GM18507 (cell line): ENCODE measurements around the gene RSPH1.

Experiments used
- DNase-seq: peaks from one replicate; pipeline ENCODE4 v3.0.0; 2011; ENCODE audit warnings: low read depth; ENCODE audit not compliant: insufficient read length; ENCODE audit errors: extremely low spot score
- FAIRE-seq: peaks from 2 replicates; lab custom pipeline; 2011; peaks lifted over from hg19 to GRCh38; lab: Jason Lieb, UNC

Gene RSPH1

DNA sequence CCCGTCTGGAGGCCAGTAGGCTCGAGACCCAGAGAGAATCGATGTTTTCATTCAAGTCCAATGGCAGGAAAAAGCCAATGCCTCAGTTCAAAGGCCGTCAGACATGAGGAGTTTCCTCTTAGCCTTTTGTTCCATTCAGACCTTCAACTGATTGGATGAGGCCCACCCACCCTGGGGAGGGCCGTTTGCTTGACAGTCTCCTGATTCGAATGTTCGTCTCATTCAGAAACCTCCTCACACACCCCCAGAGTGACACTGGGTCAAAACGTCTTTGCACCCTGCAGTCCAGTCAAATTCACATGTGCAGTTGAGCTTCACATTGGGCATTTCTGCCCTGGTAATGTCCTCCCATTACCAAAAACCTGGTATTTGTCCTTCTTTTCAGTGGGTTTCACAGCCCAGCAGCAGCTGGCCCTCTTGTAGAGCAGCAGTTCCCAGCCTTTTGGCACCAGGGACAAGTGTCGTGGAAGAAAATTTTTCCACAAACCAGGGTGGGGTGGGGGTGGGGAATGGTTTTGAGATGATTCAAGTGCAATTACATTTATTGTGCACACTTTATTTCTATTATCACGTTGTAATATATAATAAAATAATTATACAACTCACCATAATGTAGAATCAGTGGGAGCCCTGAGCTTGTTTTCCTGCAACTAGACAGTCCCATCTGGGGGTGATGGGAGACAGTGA lies 40.1 kb downstream of the RSPH1 start:
- FAIRE-seq (no peak), DNase-seq (no peak)

GRCh38 chr21:42455196-42455595 lies 40.8 kb downstream of the RSPH1 start:
- no peak for DNase-seq
- FAIRE-seq = no peak

- DNase-seq = no peak
- peak; percentile 12 for FAIRE-seq
Measured at GRCh38 chr21:42454786-42455185, 41.2 kb downstream of the RSPH1 start.

DNA sequence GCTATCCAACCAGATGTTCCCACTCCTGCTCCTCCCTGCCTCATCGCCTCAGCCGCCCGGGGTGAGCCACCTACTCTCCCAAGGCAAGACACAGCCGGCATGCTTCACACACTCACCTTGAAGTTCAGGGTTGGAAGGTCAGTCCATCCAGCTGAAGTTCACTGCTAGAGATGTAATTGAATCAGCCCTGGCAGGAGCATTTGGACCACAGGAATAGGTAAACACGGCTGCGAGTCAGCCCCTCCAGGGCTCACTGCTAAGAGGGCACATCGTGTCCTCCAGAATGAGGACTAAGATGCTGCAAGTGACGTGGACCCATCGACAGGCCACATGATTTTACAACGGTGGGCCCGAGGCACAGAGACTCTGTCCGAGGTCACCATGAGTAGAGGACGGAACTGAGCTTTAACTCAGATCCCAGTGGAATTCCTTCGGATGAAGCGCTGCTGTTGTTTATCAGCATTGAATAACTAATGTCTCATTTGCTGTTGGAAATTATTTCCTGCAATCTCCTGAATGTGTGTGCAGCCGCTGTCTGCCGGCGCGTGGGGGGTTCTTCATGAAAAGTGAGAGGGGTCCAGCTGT lies 41.9 kb downstream of the RSPH1 start:
- no peak for DNase-seq

DNA sequence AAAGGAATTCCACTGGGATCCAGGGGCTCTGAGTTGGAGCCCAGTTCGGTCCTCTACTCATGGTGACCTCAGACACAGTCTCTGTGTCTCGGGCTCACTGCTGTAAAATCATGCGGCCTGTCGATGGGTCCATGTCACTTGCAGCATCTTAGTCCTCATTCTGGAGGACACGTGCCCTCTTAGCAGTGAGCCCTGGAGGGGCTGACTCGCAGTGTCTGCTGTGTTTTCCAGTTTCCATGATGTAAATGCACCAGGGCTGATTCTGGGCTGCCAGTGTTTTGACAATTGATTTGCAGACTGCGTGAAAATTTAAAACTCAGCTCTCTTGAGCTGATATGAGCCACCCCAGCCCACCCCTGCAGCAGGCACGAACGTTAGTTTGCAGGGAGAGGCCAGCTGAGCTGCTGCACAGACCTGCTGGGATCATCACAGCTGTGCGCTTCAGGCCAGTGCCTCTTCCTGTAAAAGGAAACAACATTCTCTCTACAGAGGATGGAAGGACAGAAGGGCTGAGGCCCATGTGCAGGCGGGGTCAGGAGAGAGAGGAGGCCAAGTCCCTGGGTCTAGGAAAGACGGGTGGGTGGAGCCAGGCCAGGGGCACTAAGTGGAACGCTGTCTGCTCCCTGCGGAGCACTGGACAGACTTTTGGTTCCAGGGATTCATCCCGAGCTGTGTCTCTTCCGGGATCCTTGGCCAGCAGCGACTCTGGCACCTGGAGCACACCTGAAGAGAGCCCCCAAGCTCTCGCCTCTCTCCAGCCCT lies 42.6 kb downstream of the RSPH1 start:
- DNase-seq (no peak), FAIRE-seq (no peak)

More for the DNA sequence above, 41.9 kb downstream of the RSPH1 start:
- no peak for FAIRE-seq

DNA sequence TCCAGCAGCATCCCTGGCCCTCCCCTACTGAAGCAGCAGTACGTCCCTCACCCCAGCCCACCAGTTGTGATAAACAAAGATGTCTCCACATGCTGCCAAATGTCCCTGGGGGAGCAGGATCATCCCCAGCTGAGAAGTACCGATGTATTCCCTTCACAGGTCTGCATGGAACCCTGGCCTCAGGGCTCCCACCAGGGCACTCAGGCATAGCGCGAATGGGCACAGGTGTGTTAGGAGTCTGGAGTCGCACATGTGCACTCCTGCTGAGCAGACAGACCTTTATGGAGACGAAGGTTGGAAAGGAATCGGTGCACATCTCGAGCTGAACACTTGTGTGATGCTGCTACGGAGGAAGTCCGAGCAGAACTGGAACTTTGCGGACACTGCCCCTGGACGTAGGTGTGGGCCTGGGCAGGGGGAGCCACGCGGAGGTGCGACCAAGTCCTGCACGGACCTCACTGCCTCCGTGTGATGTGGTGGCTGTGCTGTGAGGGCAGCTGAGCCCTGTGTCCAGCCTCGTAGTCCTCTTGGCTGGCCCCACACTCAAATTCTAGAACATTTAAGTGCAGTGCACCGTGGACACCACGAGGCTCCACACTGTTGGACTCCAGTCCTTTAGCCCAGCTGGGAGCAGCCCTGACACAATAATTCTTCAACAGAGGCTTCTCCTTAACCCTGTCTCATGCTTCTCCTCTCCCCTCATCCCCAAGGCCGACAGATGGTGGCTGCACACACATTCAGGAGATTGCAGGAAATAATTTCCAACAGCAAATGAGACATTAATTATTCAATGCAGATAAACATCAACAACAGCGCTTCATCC lies 43.4 kb downstream of the RSPH1 start:
- FAIRE-seq (no peak), DNase-seq (no peak)

- no peak for FAIRE-seq
- no peak for DNase-seq
Measured at GRCh38 chr21:42451941-42452340, 44.1 kb downstream of the RSPH1 start.

DNA sequence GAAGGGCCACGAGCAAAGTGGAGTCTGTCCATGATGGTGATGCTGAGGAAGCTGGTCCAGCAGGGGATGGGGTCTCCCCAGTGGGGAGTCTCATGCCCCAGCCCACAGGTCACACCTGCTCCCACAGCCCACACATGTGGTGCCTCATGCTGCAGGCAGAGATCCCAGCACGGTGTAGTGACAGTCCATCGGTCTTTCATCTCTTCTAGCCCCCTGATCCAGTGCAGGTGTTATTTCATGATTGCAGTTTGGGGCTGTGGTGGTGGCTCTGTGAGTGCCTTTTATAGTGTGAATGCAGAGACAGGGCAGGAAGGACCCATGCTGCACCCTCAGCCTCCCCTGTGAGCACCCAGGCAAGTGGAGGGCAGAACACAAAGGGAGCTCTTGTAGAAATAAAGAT lies 47.3 kb downstream of the RSPH1 start:
- no peak for DNase-seq
- FAIRE-seq = no peak

GRCh38 chr21:42447732-42448131 lies 48.3 kb downstream of the RSPH1 start:
- no peak for FAIRE-seq
- DNase-seq = no peak

DNA sequence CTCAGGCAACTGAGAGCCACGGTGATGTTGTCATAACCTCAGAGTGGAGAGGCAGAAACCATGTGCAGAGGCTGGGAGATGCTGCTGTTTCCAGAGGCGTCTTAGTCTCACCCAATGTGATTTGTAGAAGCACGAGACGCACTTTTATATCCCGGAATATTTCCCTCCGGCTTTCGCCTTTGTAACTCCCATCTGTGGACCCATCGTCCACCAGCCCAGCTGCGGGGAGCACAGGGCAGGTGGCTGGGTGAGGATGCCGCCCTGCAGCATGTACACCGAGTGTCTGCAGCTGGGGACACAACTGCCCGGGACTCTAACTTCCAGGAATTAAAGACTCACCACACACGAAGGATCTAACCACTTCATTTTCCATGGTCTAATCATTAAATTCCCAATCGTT lies 48.8 kb downstream of the RSPH1 start:
- DNase-seq (no peak), FAIRE-seq (no peak)

GRCh38 chr21:42446531-42446930 lies 49.5 kb downstream of the RSPH1 start:
- DNase-seq = no peak
- FAIRE-seq = no peak

DNA sequence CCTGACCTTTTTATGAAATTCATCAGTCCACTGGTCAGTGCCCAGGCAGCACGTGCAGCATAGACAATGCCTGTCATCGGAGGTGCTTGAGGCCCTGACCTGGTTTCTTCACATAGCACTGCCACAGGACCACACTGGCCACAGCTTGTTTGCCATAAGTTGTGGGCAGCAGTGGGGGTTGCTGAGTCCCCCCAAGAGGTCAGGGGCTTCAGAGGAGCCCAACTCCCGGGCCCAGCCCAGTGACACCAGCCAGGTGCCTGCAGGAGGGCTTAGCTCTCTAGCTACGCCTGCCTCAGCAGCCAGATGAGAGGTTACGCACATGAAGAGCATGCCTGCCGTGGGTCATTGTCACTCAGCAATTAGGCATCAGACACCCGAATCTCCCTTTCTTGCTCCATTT lies 50.7 kb downstream of the RSPH1 start:
- DNase-seq = no peak
- FAIRE-seq = no peak

DNA sequence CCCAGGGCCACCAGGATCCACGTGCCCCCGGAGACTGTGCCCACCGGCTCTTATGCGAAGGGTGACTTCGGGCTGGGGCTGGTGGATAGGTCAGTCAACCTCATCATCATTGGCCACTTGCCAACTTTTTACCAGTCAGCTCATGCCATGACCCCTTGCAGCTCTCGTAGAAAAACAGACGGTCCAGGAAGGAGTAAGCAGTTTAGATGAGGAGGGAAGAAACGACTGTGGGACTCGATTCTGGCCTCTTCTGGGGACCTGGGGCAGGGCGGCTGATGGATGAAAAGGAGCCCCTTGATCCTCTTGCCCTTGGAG lies 51.3 kb downstream of the RSPH1 start:
- DNase-seq (no peak), FAIRE-seq (no peak)

GRCh38 chr21:42443876-42444744 lies 51.9 kb downstream of the RSPH1 start:
- FAIRE-seq = no peak
- no peak for DNase-seq

- DNase-seq (no peak), FAIRE-seq (no peak)
Measured at GRCh38 chr21:42443181-42443785, 52.7 kb downstream of the RSPH1 start.

- no peak for FAIRE-seq
- no peak for DNase-seq
Measured at GRCh38 chr21:42441963-42442362, 54.1 kb downstream of the RSPH1 start.

DNA sequence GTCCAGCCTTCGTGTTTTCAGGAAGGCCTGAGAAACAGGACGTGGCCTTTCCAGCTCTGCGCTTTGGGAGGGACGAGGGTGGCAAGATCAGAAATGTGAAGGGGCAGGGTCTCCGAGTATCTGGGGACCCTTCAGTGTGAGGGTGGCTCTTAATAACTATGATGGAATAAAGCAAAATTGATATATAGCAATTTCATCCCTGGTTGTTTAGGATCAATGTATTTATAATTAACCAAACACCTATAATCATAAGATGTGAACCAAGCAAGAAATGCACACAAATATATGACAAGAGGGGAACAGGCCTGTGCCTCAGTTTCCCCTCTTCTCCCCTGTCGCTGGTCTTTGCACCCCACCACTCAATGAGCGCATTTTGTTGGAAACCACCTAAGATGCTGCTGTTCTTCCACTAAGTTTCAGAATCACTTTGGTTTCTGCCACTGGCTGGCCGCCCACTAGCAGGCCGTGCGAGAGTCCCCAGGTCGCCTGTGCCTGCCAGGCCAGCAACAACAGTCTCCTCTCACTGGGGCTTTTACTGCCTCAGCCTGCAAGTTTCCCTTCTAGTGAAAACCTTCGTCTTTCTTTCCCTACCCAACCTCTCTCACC lies 55.7 kb downstream of the RSPH1 start:
- peak; percentile 89 for FAIRE-seq
- DNase-seq = peak; percentile 54
